GM12891 (cell line): Measurements from ENCODE around the gene USP10.

Experiments used
- POLR2A ChIP-seq: IDR thresholded peaks from 2 replicates; pipeline ENCODE4 v1.6.1; 2011; ENCODE audit warnings: low read depth, low read length, control low read depth
- POLR2AphosphoS5 ChIP-seq: IDR thresholded peaks from 2 replicates; pipeline ENCODE4 v1.6.1; 2011; ENCODE audit warnings: low read depth, low read length, control low read depth

DNA sequence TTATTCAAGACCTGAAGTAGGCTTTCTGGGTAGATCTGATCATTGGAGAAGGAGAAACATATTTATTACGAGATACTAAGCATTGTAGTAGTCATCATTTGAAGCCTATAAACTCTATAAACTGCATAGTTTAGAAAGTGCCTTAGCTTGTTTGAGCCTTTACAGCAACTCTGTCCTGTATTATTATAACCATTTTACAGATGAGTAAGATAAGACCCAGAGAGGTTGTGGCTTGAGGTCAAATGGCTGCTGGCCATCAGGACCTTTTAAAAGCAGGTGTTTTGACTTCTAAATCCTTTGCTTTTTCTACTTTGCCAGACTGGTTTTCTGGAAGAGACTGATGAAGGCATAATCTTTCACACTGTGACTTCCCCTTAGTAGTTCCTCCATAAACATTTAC is 7.1 kb downstream of the USP10 start:
- TF ChIP-seq POLR2A (no peak), POLR2AphosphoS5 (no peak)
